GM12891 (cell line): ENCODE results near the gene STX16. TPM values are rescaled to one million over a fixed set of nuclear protein-coding genes. Genes with fewer than 3 reads are reported as not detected.

ENCODE experiments used
- DNase-seq: peaks from one replicate; pipeline ENCODE4 v3.0.0; 2011; ENCODE audit warnings: low spot score; ENCODE audit not compliant: insufficient read length
- FAIRE-seq: peaks from 2 replicates; lab custom pipeline; 2011; peaks lifted over from hg19 to GRCh38; lab: Jason Lieb, UNC
- PAX5 ChIP-seq: IDR thresholded peaks from 2 replicates; pipeline ENCODE4 v1.6.1; 2011; ENCODE audit warnings: low read length, moderate library complexity, mild to moderate bottlenecking; ENCODE audit not compliant: insufficient read depth, severe bottlenecking
- POLR2A ChIP-seq: IDR thresholded peaks from 2 replicates; pipeline ENCODE4 v1.6.1; 2011; ENCODE audit warnings: low read depth, low read length, control low read depth
- POLR2AphosphoS5 ChIP-seq: IDR thresholded peaks from 2 replicates; pipeline ENCODE4 v1.6.1; 2011; ENCODE audit warnings: low read depth, low read length, control low read depth
- POU2F2 ChIP-seq: IDR thresholded peaks from 2 replicates; pipeline ENCODE4 v1.6.1; 2011; ENCODE audit warnings: low read depth, mild to moderate bottlenecking, control low read depth, low read length, moderate library complexity
- SPI1 ChIP-seq: IDR thresholded peaks from 2 replicates; pipeline ENCODE4 v1.6.1; 2011; ENCODE audit warnings: low read depth, low read length, control low read depth
- TAF1 ChIP-seq: IDR thresholded peaks from 2 replicates; pipeline ENCODE4 v1.6.1; 2011; ENCODE audit warnings: low read depth, low read length, control low read depth
- polyA plus RNA-seq: library from polyadenylated mRNA; unstranded; fragments of >200 nt; gene quantifications from one replicate; pipeline ENCODE4 v1.2.1, GENCODE V29; 2012; ENCODE audit warnings: low read depth, missing spikeins, inconsistent platforms; ENCODE audit not compliant: missing spikeins

Gene STX16, protein sequence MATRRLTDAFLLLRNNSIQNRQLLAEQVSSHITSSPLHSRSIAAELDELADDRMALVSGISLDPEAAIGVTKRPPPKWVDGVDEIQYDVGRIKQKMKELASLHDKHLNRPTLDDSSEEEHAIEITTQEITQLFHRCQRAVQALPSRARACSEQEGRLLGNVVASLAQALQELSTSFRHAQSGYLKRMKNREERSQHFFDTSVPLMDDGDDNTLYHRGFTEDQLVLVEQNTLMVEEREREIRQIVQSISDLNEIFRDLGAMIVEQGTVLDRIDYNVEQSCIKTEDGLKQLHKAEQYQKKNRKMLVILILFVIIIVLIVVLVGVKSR
- polyA plus RNA-seq = 55.3 TPM

DNA sequence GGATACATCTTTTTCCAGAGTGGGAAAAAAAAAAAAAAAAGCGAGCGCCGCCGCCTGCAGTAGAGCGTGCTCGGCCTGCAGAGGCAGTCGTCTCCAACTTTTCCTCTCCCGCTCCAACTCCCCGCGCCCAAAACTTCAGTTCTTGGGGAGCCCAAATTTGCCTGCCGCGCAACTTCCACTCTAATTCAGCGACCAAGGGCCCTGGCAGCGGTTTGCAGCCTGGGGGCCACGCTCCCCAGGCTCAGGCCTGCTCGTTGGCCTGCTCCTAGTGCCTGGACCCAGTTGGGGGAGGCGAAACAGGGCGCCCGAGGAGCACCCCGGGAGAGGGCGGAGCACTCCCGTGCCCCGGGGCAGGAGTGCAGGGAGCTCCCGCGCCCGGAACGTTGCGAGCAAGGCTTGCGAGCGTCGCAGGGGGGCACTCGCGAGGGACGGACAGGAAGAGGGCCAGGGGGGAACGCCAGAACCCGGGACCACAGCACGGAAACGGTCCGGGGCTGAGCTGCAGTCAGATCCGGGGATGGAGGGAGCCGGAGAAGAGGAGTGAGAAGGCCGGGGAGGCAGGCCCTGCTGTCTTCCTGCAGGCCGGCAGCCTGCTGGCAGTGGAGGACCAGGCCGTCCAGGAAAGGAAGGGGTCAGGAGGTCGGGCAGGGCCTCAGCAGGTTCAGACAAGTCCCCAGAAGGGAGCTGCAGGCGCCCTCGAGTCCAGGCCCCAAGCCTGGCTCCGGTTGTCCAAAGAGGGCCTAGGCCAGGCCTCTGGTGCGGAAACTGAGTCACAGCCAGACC is at the start of gene STX16:
STX16 (plus strand) TSS at position 508 of the 783 bp plus-strand sequence. CDS start 724 bp downstream, outside the sequence.
- peak; percentile 58 for FAIRE-seq

DNA sequence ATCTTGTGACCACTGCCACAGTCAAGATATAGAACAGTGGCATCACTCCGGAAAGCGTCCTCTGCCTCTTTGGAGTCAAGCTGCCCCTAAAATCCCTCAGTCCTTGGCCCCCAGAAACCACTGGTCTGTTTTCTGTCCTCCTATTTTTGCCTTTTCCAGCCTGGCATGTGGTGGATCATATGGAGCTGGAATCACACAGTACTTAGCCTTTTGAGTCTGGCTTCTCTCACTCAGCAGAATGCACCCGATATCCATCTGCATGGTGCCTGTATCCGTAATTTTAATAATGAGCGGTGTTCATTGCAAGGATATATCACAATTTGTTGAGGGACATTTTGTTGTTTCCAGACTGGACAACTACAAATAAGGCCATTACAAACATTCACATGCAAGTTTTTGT is 49.0 kb upstream of the STX16 start:
- FAIRE-seq (no peak), DNase-seq (no peak)
- TF ChIP-seq POU2F2 (no peak), POLR2AphosphoS5 (no peak), TAF1 (no peak), POLR2A (no peak), SPI1 (no peak), PAX5 (no peak)

More for the DNA sequence above, at the start of gene STX16:
- DNase-seq = peak; percentile 92
- TF ChIP-seq POLR2A = peak; percentile 90
- peak; percentile 95 for TF ChIP-seq TAF1
- no peak for TF ChIP-seq SPI1
- TF ChIP-seq POU2F2 = peak; percentile 95
- peak; percentile 88 for TF ChIP-seq POLR2AphosphoS5
- TF ChIP-seq PAX5 = peak; percentile 61

DNA sequence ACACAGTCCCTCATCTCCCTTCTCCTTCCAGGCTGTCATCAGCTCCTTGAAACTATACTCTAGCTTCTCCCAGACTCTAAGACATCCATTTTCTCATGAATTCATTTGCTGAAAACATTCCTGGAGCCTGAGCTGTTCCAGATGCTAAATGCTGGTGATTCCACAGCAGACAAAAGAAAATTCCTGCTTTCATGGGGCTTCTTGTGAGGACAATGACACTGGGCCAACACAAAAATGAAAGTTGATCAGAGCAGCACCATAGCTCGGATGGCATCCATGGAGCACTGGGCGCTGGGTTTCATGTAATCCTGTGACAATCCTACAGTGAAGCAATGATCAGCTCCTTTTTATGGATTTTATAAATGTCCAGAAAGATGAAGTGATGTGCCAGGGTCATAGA is 47.4 kb upstream of the STX16 start:
- FAIRE-seq (no peak), DNase-seq (no peak)
- TF ChIP-seq TAF1 (no peak), POLR2A (no peak), PAX5 (no peak), POU2F2 (no peak), POLR2AphosphoS5 (no peak), SPI1 (no peak)

DNA sequence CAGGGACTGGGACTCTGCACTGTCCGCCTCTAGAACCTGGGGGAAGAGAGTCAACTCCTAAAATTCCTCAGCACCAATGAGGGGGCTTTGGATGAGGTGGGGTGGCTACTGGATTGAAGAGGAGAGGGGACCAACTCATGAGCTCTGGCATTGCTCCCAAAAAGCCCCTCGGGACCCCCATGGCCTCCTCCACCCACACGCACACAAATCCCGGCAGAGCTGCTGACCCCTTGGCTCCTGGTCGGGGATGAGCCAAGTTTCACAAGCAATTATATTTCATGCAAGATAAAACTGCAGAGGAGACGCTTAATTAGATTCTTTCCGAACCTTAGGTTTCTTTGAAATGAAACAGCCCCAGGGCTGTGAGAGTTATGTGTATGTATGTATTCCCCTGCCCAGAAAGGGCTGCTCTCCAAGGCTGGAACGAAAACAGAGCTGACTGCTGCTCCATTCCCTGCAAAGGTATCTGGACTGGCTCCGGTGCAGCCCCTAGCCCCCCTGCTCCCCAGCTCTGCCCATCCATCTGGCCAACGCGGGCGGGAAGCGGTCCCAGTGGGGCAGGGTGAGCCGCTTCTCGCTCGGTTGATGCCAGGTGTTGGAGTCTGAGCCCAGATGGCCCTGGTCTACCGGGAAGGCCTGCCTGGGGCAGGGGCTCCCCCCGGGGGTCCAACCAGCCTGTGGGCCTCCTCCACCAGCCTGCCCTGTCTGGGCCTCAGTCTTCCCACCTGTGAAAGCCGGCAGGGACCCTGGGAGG is 46.8 kb upstream of the STX16 start:
- DNase-seq = no peak
- no peak for FAIRE-seq
- TF ChIP-seq POU2F2 = no peak
- TF ChIP-seq POLR2A = no peak
- no peak for TF ChIP-seq SPI1
- no peak for TF ChIP-seq TAF1
- TF ChIP-seq POLR2AphosphoS5 = no peak
- TF ChIP-seq PAX5 = no peak

DNA sequence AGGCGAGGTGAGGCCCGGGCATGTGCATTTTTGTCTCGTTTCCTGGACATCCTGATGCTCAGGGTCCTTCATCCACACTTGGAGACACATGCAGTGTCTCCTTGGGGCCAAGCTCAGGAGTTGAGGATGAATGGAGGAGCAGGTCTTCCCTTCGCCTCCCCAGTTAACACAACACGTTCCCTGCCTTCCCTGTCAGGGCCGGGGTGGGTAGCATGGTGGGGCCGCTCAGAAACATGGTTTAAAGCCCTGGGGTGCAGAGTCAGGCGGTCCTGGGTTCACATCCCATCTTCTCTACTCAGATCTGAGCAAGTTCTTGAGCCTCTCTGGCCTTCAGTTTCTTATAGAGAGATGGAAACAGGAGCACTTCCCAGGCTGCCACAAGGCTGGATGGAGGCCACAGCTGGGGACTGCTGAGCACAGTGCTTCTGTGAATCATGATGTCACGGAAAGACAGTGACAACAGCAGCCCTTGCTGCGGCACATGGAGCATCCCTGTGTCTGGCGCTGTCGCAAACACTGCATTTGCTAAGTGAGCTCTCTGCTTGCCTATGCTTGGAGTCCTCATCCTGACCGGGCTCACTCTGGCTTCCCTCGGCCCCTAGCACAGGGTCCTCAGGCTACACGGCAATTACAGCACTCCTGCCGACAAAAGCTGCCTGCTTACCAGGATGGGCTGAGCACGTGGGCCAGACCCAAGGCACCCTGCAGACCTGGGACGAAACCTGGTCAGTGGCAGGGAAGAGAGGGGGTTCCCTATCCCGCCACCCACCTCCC is 45.6 kb upstream of the STX16 start:
- FAIRE-seq = no peak
- DNase-seq = no peak

DNA sequence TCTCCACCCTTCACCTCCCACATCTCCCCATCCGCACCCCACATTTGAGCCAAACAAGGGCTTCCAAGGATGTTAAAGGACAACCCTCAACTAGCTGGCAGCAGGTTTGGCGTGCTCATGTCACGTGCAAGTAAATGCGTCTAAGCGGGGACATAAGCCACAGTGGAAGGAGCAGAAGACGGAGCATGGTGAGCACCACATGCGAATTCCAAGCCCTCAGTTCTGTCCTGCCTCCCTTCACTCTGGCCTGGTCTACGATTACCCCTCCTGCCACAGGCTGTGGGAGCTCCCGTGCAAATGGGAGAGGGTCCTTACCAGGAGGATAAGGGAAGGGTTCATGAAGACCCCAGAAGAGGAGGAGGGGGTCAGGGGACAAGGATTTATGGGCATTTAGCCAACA is 44.9 kb upstream of the STX16 start:
- no peak for FAIRE-seq
- TF ChIP-seq TAF1 (no peak), PAX5 (no peak), SPI1 (no peak), POLR2A (no peak), POU2F2 (no peak), POLR2AphosphoS5 (no peak)
- no peak for DNase-seq

More for the DNA sequence above, 45.6 kb upstream of the STX16 start:
- TF ChIP-seq POLR2AphosphoS5 (no peak), POU2F2 (no peak), SPI1 (no peak), TAF1 (no peak), POLR2A (no peak), PAX5 (no peak)

DNA sequence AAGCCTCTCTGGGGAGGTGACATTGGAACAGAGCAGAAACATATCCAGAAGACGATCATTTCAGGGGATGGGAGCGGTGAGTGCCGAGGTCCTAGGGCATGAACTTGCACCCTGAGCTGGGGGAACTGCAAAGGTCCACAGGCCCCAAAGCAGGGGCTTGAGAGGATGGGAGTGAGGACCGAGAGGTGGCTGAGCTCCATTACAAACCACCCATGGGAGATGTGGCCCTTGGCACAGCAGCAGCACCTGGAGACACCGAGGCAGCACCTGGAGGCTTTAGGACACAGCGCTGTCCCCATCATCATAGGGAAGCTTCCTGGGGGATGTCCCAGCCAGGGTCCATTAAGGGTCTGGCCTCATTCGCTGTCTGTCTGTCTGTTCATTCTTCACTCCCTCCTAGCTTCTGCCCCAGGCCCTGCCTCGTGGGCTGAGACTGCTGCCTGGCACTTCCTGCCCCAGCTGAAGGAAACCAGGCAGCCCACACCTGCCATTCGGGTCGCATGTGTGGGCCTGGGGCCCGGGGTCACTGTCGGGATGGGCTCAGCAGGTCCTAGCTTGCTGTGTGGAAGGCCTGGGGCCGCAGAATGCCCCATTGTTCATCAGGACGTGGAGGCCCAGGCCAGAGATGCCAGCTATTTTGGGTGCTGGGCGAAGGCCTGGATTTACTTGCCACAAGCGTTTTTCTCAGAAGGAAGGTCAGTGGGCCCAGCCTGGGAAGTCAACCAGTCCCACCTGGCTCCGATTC is 42.8 kb upstream of the STX16 start:
- no peak for FAIRE-seq
- DNase-seq = no peak
- TF ChIP-seq POLR2AphosphoS5 = no peak
- no peak for TF ChIP-seq PAX5

DNA sequence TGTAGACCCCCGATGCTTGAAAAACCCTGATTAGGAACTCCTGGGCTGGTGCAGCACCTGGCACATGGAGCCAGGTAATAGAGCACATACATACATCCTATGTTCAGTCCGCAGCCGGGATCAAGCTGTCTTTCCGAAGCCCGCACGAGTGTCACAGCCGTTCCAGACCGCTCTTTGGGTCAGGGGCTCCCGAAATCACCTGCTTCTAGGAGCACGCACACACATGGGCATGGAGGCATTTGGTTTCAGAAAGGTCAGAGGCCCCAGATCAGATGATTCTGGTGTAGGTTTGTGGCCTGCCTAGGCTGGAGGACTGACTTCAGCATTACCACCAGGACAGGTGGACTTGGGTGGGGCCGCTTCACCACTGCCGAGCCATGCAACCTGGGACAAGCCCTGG is 42.1 kb upstream of the STX16 start:
- TF ChIP-seq POLR2AphosphoS5 = no peak
- TF ChIP-seq TAF1 = no peak
- TF ChIP-seq POU2F2 = no peak
- TF ChIP-seq SPI1 = no peak
- TF ChIP-seq POLR2A = no peak
- TF ChIP-seq PAX5 = no peak
- DNase-seq = no peak
- no peak for FAIRE-seq
